Measurements from ENCODE around the gene COPG2.

COPG2 gene

GRCh38 chr7:130471974-130472373 lies 196.6 kb downstream of the COPG2 start:
- no peak for DNase-seq

DNA sequence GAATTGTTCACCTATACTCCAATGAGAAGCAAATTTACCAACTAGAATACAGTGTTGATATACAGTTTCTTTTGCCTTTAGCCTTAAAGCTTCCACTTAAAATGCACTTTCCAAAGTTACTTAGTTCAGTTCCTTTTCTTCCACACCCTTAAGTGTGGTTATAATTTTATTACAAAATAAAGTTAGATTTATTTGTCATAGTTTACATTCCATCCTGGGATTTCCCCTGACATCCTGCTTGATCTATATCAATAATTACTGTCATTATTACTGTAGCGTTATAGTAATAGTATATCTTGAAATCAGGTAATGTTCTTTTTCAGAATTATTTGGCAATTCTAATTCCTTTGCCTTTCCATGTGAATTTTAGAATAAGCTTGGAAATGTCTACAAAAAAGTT lies 199.9 kb downstream of the COPG2 start:
- no peak for DNase-seq

DNA sequence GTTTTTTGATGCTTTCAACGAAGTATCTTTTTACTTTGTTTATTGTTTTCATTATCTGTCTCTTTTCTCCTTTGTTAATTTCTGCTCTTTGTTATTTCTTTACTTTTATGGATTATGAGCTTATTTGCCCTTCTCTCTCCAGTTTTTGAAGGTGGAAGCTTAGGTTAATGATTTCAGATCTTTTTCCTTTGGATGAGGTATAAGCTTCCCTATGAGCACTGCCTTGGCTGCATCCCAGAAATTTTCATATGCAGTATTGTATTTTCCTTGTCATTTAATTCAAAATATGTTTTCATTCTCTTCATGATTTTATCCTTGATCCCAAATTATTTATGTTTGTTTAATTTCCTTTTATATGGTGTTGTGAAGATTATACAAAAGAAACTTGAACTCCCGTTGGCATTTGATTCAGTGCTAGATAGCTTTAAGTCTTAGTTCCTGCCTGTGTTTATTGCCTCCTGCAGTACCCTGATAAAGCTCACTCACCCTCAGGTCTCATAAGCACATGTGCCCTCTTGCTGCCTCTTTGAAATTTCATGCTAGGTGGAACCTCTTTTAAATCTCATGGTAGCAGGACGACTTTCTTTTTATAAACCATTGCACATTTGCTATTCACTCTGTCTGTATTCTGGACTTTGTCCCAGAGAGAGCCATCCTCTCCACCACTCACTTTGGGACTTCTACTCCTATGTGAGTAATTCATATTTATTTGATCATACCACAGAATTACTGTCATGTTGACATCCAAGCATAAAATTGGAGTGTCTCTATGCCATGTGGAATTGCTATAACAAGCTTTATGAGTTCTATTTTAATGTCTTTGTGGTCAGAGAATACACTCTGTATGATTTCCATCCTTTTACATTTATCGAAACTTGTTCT lies 204.8 kb downstream of the COPG2 start:
- DNase-seq, result no peak

- peak; percentile 22 for DNase-seq
Measured at GRCh38 chr7:130461272-130461671, 207.3 kb downstream of the COPG2 start.

DNA sequence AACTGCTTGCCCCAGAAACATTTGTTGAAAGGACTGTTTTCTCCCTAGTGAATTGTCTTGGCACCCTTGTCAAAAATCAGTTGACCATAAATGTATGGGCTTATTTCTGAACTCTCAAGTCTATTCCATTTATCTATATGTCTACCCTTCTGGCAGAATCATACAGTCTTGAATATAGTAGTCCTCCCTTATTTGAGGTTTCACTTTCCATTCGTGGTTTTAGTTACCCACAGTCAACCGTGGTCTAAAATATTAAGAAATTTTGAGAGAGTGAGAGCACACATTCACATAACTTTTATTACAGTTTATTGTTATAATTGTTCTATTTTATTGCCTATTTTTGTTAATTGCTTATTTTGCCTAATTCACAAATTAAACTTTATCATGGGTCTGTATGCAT lies 210.3 kb downstream of the COPG2 start:
- DNase-seq, result no peak
